Ovary (tissue), 3 donors: Measurements from ENCODE around the gene NOL3.

ENCODE experiments used
- POLR2A ChIP-seq: fragments of 450-650 bp; IDR thresholded peaks from one replicate; pipeline ENCODE4 v1.6.1; 2017; ENCODE audit warnings: antibody characterized with exemption, mild to moderate bottlenecking, moderate library complexity
- TF ChIP-seq, protein P1 (sequence below), 3 donors: fragments of 450-650 bp in 2 of 3; fragments of 200-600 bp in 1 of 3; IDR thresholded peaks; one replicate each; pipeline versions ENCODE4 v1.5.1 to v1.8.0; 2016 to 2022; ENCODE audit warnings: antibody characterized with exemption in 3 of 3, mild to moderate bottlenecking in 1 of 3
- donor health status: DM: no; HTN: no; CAD: no.

GRCh38 chr16:67169642-67170167 lies 633 bp upstream of the NOL3 start:
- TF ChIP-seq POLR2A: no peak
- TF ChIP-seq, protein P1, sequence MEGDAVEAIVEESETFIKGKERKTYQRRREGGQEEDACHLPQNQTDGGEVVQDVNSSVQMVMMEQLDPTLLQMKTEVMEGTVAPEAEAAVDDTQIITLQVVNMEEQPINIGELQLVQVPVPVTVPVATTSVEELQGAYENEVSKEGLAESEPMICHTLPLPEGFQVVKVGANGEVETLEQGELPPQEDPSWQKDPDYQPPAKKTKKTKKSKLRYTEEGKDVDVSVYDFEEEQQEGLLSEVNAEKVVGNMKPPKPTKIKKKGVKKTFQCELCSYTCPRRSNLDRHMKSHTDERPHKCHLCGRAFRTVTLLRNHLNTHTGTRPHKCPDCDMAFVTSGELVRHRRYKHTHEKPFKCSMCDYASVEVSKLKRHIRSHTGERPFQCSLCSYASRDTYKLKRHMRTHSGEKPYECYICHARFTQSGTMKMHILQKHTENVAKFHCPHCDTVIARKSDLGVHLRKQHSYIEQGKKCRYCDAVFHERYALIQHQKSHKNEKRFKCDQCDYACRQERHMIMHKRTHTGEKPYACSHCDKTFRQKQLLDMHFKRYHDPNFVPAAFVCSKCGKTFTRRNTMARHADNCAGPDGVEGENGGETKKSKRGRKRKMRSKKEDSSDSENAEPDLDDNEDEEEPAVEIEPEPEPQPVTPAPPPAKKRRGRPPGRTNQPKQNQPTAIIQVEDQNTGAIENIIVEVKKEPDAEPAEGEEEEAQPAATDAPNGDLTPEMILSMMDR (IDR thresholded peaks at IDR 0.05): peak; percentile 9 to 36 (median 14)
